Osteocyte (in vitro differentiated cells): Measurements from ENCODE around the gene SCFD2. TPM values are rescaled to one million over a fixed set of nuclear protein-coding genes. Genes with fewer than 3 reads are reported as not detected.

ENCODE experiments used
- DNase-seq: peaks from one replicate; pipeline ENCODE4 v3.0.0; 2021; ENCODE audit warnings: mixed read lengths; ENCODE audit not compliant: unreplicated experiment; ENCODE audit errors: extremely low spot score
- H3K27ac Mint-ChIP-seq: one replicate; pipeline ENCODE4 v1.8.0; 2021; ENCODE audit warnings: mild to moderate bottlenecking, mixed read lengths; ENCODE audit not compliant: unreplicated experiment
- H3K27me3 Mint-ChIP-seq: one replicate; pipeline ENCODE4 v1.8.0; 2021; ENCODE audit warnings: mixed read lengths; ENCODE audit not compliant: unreplicated experiment
- H3K36me3 Mint-ChIP-seq: one replicate; pipeline ENCODE4 v1.8.0; 2021; ENCODE audit warnings: mixed read lengths; ENCODE audit not compliant: unreplicated experiment
- H3K4me1 Mint-ChIP-seq: one replicate; pipeline ENCODE4 v1.8.0; 2021; ENCODE audit warnings: mixed read lengths; ENCODE audit not compliant: unreplicated experiment
- H3K4me3 Mint-ChIP-seq: one replicate; pipeline ENCODE4 v1.8.0; 2021; ENCODE audit warnings: mild to moderate bottlenecking, moderate library complexity, mixed read lengths; ENCODE audit not compliant: unreplicated experiment
- H3K9me3 Mint-ChIP-seq: one replicate; pipeline ENCODE4 v1.8.0; 2021; ENCODE audit warnings: mixed read lengths; ENCODE audit not compliant: unreplicated experiment
- total RNA-seq: library from RNA; stranded (reverse); gene quantifications from 2 replicates; pipeline ENCODE4 v1.2.1, GENCODE V29; 2021
- TF ChIP-seq, protein P1 (sequence below): fragments of 200-600 bp; sonication (generic); IDR thresholded peaks from 2 replicates; pipeline ENCODE4 v1.5.0; 2021; ENCODE audit warnings: antibody characterized with exemption, mild to moderate bottlenecking, moderate library complexity

Gene SCFD2
- total RNA-seq, 1 donor from 2014 or later, result 14.0 TPM

DNA sequence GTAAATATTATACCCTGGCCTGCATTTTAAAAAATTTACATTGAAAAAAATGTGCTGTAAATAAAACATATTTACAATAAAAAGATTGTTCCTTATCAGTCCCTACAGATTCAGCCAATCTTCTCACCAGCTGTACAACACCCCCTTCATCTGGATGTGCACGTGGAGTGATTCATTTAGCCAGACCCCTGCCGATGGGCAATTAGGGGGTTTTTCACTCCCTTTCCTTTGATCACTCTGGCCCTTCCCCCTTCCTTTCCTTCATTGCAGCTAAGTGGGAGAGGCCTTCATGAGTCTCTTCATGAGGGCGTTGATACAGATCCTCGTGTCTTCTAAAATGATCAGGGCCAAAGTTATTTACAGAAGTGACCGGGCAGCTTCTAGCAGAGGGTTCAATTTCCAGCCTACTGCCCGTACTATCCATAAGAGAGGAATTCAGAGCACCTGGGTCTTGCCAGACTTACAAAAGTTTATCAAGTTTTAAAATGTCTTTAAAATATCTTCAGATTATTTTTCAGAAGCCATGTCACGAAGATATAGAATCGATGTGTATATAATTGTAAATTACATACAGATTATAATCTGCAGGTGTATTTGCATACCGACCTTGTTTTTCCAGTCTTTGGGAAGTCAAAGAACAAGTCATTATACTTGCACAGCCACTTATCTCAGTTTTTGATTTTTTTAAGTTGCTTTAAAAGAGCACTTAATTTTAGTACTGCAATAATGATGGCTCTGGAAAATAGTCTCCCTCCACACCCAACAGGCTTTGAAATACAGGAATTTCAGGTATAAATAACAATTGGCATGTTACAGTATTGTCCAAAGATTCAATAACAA is 525.1 kb downstream of the SCFD2 start:
- Mint-ChIP-seq H3K27ac (no peak overlapping the region), H3K9me3 (no peaks in the 10 kb centered on the region), H3K4me3 (no peak overlapping the region), H3K27me3 (no peaks in the 10 kb centered on the region), H3K4me1 (peaks cover 10% of the 10 kb centered on the region), H3K36me3 (no peaks in the 10 kb centered on the region)
- TF ChIP-seq, protein P1, sequence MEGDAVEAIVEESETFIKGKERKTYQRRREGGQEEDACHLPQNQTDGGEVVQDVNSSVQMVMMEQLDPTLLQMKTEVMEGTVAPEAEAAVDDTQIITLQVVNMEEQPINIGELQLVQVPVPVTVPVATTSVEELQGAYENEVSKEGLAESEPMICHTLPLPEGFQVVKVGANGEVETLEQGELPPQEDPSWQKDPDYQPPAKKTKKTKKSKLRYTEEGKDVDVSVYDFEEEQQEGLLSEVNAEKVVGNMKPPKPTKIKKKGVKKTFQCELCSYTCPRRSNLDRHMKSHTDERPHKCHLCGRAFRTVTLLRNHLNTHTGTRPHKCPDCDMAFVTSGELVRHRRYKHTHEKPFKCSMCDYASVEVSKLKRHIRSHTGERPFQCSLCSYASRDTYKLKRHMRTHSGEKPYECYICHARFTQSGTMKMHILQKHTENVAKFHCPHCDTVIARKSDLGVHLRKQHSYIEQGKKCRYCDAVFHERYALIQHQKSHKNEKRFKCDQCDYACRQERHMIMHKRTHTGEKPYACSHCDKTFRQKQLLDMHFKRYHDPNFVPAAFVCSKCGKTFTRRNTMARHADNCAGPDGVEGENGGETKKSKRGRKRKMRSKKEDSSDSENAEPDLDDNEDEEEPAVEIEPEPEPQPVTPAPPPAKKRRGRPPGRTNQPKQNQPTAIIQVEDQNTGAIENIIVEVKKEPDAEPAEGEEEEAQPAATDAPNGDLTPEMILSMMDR, result no peak
- no peak for DNase-seq

DNA sequence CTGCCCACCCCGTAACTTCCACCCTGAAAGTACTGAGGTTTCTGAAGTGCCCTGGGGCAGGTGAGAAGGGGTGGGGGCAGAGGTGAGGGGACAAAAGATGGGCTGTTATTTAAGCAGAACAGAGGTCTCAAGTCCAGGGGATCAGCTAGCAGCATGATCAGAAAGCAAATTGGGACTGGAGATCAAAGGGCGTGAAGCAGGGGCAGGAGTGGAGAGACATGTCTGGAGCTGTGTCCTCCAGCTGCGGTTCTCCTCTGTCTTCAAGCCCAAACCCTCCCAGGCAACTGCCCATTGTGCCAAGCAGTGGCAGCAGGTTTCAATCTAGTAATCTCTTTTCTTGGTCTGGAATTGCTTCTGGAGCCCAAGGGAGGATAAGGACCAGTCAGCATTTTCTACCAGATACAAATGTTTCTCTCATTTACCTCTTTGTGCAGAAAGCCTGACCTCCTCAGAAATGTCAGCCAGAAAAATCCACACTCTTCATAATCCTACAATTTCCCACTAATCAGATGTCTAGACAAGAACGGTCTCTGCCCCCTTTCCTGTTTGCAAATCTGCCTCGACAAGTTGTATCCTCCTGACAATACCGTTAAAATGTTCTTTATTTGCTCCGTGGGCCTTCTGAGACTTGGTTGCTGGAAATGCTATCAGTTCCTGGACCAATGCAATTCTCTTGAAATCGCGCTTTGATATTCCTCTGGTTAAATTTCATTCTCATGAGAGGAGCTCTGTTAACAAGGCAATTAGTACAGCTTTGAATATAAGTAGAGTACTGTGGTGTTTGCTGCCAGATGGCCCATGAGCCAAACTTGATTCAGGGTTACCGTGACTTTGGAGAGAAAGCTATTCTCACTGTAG is 526.9 kb downstream of the SCFD2 start:
- H3K27me3 Mint-ChIP-seq, result no peaks in the 10 kb centered on the region
- H3K9me3 Mint-ChIP-seq, result no peaks in the 10 kb centered on the region
- H3K4me1 Mint-ChIP-seq, result peaks cover 10% of the 10 kb centered on the region

DNA sequence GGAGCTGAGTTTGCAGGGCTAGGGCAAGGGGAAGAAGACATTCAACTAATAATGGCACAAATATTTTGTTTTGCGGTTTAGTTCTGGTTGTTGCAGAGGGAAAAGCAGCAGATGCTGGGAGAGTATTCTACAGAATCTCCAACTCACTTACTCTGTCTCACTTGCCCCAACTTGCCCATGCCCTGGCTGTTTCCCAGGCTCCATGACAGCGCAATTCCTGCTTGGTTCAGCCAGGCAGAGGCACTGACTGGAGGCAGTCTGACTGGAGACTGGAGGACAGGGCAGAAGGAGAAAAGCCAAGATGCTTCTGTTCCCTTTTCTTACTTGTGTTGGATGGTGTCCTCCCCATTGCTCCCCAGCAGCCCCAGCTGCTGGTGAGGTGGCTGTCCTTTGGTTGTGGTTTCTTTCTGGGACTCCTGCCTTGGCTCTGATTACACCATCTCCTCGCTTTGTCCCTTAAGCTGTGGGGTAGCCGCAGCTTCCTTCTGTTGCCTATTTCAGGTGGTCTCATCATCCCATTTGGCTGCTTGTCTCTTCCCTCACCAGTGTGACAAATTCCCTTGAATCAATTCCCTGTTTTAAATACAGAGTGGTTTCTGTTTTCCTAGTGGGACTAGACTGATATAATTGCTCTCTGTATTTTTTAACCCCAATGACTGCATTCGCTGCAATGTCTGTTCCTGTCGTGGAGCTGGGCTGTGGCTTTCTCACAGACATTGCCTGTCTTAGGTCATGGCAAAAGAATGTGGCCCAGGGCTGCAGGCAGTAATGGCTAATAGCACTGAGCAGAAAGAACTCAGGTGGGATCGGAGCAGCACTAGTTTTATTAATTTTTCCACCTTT is 527.9 kb downstream of the SCFD2 start:
- H3K4me1 Mint-ChIP-seq, result peaks cover 10% of the 10 kb centered on the region
- TF ChIP-seq, protein P1, result no peak
- H3K27ac Mint-ChIP-seq, result peak overlapping the region; percentile 16
- DNase-seq, result no peak
- no peaks in the 10 kb centered on the region for H3K36me3 Mint-ChIP-seq
- H3K4me3 Mint-ChIP-seq, result no peak overlapping the region
- H3K9me3 Mint-ChIP-seq, result no peaks in the 10 kb centered on the region
- H3K27me3 Mint-ChIP-seq, result no peaks in the 10 kb centered on the region

More for the DNA sequence above, 526.9 kb downstream of the SCFD2 start:
- H3K36me3 Mint-ChIP-seq, result no peaks in the 10 kb centered on the region
- H3K27ac Mint-ChIP-seq, result no peak overlapping the region
- H3K4me3 Mint-ChIP-seq, result no peak overlapping the region
- no peak for DNase-seq
- TF ChIP-seq, protein P1, result no peak

DNA sequence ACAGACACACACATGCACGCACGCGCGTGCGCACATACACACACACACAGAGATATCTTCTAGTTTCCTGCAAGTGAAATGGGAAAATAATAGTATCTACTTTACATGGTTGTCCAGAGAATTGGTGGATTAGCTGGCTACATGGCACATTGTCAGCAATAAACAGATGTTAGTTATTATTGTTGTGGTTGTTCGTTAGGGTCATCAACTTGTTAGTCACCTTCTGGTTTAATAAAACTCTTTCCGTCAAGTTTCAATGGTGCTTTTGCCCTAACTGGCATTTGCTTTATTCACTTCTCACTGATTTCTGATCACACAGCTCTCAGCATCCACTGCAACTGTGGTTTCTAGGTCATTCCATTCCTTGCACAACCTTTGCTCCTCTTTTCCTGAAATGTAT is 529.2 kb downstream of the SCFD2 start:
- Mint-ChIP-seq H3K4me3 (no peak overlapping the region), H3K4me1 (peaks cover 10% of the 10 kb centered on the region), H3K27me3 (no peaks in the 10 kb centered on the region), H3K27ac (no peak overlapping the region), H3K9me3 (no peaks in the 10 kb centered on the region), H3K36me3 (no peaks in the 10 kb centered on the region)
- DNase-seq, result no peak
- TF ChIP-seq, protein P1, result no peak
